GM12874 (cell line): Measurements from ENCODE around the gene GRIA1.

ENCODE experiments used
- TF ChIP-seq, protein P1 (sequence below): IDR thresholded peaks from 2 replicates; pipeline ENCODE4 v1.5.1; 2011; ENCODE audit warnings: low read depth, mild to moderate bottlenecking, control low read depth, low read length, moderate library complexity; ENCODE audit not compliant: insufficient read depth

Gene GRIA1

DNA sequence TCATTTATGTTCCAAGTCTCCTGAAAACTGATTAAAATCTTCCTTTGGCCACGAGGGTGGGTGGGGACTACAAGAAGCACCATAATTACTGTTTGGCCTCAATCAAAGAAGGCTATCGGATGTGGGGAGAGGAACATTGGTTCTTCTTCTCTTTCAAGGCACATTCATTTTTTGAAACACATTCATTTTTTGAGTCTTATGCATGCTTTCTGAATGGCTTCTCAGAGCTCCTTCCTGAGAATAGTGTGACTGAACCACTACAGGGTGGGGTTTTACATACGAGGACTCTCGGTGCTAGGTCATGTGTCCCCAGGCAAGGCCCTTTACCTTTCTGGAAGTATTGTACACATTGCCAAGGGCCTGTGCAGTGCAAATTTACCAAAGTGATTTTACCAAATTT, 7.0 kb upstream of the GRIA1 start:
- TF ChIP-seq, protein P1, sequence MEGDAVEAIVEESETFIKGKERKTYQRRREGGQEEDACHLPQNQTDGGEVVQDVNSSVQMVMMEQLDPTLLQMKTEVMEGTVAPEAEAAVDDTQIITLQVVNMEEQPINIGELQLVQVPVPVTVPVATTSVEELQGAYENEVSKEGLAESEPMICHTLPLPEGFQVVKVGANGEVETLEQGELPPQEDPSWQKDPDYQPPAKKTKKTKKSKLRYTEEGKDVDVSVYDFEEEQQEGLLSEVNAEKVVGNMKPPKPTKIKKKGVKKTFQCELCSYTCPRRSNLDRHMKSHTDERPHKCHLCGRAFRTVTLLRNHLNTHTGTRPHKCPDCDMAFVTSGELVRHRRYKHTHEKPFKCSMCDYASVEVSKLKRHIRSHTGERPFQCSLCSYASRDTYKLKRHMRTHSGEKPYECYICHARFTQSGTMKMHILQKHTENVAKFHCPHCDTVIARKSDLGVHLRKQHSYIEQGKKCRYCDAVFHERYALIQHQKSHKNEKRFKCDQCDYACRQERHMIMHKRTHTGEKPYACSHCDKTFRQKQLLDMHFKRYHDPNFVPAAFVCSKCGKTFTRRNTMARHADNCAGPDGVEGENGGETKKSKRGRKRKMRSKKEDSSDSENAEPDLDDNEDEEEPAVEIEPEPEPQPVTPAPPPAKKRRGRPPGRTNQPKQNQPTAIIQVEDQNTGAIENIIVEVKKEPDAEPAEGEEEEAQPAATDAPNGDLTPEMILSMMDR: no peak

DNA sequence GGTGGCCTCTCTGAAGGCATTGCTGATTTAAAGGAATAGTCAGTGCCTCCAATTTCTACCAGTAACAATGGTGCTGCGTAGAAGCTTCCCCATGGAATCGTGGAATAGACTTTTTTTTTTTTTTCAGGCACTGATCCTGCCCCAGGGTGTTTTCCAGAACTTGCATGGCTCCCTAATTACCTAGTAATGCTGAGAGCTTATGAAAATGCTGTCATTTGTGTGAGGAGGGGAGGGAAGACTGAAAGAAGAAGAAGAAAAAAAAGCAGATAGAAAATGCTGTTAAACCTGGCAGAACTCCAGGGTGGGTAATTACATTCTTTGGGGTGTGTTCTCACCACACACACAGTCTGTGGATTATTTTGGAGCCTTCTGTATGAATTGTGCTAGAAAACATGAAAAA, 4.8 kb upstream of the GRIA1 start:
- TF ChIP-seq, protein P1: no peak

DNA sequence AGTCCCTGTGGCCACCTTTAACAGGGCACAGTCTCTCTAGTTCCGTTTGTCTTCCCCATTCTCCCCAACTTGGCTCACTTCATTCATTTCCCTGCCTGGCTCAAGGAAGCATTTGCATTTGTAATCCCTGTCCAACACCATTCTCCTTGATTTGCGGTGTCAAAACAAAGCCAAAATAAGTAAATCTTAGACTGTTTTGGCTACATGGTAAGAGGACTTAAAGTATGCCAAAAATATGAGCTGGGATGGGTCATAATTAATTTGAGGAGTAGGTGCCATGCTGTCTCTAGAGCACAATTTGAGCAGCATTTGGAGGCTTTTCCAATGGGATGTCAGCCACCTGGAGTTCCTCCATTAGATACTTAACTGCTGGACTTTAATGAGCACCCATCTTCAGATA, 3.7 kb upstream of the GRIA1 start:
- TF ChIP-seq, protein P1: no peak

GRCh38 chr5:153489611-153490010, 859 bp upstream of the GRIA1 start:
- TF ChIP-seq, protein P1: no peak

DNA sequence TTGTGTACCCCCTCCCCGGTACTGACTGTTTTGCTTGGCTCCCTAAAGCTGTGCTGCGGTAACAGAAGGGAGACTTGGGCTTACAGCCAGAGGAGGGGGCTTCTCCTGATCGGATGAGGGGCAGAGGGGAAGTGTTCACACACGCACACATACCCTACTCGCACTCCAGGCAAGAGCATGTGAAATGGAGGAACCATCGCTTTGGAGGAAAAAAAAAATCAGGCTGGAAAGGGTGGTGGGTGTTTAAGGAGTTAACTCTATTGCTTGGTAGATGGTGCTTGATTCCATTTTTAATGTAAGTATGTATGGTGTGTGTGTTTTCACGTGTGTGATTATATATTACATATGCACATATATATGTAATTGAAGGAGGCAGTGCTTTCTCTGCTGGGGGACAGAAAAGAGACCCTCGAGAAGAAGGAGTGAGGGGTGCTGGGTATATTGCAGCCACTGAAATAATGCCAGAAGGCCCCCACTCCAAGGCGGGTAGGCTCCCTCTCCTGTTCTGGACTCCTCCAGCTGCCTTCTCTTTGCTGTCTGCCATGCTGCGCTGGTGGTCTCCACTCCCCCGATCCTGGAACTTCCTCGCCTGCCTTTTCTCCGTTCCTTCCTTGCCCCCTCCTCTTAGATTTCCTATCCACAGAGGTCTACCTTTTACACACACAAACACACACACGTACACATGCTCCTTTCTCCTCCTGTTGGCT, 721 bp downstream of the GRIA1 start:
- TF ChIP-seq, protein P1: no peak

GRCh38 chr5:153491856-153492255, 1.4 kb downstream of the GRIA1 start:
- TF ChIP-seq, protein P1: no peak

DNA sequence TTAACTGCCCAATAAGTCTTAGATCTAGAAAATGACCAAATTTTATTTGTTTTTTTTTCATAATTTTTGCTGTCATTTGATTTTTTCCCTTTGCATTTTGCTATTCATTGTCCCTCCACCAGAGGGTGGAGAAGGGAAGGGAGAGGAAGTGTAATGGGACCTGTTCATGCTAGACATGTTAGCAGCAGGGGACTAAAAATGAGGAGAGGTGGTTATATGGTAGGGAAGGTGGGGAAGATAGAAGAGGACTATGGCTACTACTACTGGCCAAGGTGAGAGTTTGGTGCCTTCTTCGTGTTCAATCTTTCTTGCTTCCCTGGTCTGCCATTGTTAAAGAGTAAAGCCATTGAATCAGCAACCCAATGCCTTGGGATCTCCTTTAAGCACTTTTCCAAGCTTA, 6.4 kb downstream of the GRIA1 start:
- TF ChIP-seq, protein P1: peak; percentile 26; the same call in 1 of the 2 replicates
